Left cardiac atrium (tissue), 4 donors: ENCODE data around the gene CLMN. TPM values are rescaled to one million over a fixed set of nuclear protein-coding genes. Genes with fewer than 3 reads are reported as not detected.
A peak's percentile ranks its signal among the peaks of the same experiment; 100 is the strongest.
"Not testable (repeated sequence)": the region's sequence is repeated elsewhere in the genome, so short reads cannot be mapped to it uniquely, and the experiment has no call there.

ENCODE experiments used
- ATAC-seq, 2 donors: fragments of 200-7000 bp; cut with Tn5 transposase; one replicate each; pipeline ENCODE4 v1.9.1; 2020; ENCODE audit warnings: mild to moderate bottlenecking in 2 of 2, moderate library complexity in 2 of 2
- DNase-seq: peaks from one replicate; pipeline ENCODE4 v3.0.0-alpha.2; 2020
- intact Hi-C, 2 donors: fragments of 100-400 bp; cut with DNase I; formaldehyde crosslinking; loops; one replicate each; pipeline versions ENCODE4 v1.14.1 to v1.15.1; 2022 to 2023
- microRNA-seq, 2 donors: library from miRNA; unstranded; fragments of <30 nt; microRNA quantifications; one replicate each; pipeline ENCODE4 v1.2.0, GENCODE V29; 2020
- total RNA-seq, 2 donors: library from RNA; stranded (reverse); fragmentation: NEBNext Ultra II Directional; extraction: Animal tissue kit (Norgen Biotek cat#: 25700); gene quantifications; one replicate each; pipeline ENCODE4 v1.2.1, GENCODE V29; 2021
- donor health status: DM: no; HTN: yes; CAD: no.
- donor health status: DM: no; HTN: yes; CAD: no; lungs with severe emphysema.
- donor health status: DM: yes; HTN: yes; CAD: no.
- donor health status: Dilated cardiomyopathy.

Gene CLMN
- total RNA-seq, 2 donors from 2014 or later: 11.1 to 13.2 TPM

DNA sequence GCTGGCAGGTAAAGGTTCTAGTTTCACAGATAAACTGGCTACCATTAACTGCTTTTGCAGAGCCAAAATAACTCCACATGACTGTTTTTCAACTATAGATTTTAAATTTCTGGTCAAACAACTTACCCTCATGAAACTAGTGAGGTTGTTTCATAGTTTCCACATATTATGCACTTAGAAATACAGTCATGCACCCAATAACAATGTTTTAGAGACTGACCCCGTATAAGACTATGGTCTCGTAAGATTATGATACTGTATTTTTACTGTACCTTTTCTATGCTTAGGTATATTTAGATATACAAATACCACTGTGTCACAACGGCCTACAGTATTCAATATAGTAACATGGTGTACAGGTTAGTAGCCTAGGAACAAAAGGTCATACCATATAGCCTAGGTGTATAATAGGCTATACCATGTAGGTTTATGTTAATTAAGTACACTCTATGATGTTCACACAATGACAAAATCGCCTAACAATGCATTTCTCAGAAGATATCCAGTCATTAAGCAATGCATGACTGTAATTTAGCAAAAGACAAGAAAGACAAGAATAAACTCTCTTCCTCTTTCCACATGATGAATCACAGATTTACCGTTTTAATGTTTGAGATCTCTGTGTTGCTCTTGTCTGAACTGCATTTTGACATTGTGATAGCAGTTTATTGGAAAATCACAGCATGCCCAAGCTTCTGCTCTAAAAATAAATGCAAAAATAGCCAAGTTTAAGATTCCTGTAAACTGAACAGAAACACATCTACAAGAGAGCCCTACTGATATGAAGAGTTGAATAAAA is 179.4 kb downstream of the CLMN start:
- peak in 1 of 2 donors; percentile 60 for ATAC-seq
- intact Hi-C loops: no loop called here
- no peak for DNase-seq

DNA sequence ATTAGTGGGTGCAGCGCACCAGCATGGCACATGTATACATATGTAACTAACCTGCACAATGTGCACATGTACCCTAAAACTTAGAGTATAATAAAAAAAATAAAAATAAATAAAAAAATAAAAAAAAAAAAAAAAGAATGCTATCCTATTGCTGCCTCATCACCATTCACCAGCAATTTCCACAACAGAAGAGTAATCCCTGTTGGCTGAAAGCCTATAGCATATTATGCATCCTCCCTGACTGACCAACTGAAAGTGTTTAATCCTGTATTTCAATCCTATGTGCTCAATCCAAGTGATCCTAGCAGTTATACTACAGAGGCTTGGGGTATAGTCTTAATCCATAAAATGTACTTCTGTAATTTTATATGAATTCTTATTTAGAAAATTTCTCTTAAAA is 180.8 kb downstream of the CLMN start:
- intact Hi-C loops: no loop called here
- DNase-seq (no peak), ATAC-seq (no peak)

DNA sequence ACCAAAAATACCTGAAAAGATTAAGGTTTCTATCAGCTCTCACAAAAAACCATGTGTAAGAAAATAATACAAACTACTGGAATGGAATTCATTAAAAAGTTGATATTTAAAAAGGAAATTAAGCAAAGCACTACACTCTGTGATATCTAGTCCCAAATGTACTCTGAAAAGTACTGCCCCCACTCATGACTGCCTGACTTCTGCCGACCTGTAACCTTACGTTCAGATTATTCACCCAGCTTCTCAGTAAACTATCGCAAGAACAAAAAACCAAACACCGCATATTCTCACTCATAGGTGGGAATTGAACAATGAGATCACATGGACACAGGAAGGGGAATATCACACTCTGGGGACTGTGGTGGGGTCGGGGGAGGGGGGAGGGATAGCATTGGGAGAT is 181.3 kb downstream of the CLMN start:
- DNase-seq, intact Hi-C loops, ATAC-seq: not testable (repeated sequence)

DNA sequence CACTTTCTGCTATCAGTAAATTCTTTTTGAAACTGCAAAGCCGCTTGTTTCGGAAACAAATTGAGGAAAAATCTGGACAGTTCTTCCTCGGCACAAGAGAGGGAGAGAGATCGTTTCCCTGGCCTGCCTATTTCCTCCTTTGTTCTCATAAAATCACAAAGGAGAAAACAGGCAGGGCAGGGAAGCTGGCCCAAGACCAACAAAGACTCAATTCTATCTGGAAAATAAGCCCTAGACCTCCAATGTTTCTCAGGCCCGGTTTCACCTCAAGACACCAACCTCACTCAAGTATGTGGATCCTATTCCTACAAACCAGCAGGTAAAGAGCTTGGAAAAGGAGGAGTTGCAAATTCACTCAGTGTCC is 181.9 kb downstream of the CLMN start:
- DNase-seq: peak; percentile 29
- intact Hi-C loops: no loop called here

DNA sequence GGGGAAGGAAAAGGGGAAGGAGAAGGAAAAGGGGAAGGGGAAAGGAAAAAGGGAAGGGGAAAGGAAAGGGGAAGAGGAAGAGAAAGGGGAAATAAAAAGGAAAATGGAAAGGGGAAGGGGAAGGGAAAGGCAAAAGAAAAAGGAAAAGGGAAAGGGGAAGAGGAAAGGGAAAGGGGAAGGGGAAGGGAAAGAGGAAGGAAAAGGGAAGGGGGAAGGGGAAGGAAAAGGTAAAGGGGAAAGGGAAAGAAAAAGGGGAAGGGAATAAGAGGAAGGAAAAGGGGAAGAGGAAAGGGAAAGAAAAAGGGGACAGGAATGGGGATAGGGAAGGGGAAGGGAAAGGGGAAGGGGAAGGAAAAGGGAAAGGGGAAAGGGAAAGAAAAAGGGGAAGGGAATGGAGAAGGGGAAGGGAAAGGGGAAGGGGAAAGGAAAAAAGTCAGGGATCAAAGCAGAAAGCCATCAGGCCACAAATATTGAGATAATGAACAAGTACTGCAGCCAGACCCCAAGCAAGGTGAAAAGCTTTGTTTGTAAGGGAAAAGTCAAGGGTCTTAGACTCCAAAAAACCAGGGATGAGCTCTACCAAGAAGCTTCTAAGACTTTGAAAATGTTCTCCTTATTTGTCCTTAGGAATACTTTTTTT is 182.4 kb downstream of the CLMN start:
- intact Hi-C loops: no loop called here
- DNase-seq (no peak), ATAC-seq (no peak)

More for the DNA sequence above, 181.9 kb downstream of the CLMN start:
- no peak for ATAC-seq

DNA sequence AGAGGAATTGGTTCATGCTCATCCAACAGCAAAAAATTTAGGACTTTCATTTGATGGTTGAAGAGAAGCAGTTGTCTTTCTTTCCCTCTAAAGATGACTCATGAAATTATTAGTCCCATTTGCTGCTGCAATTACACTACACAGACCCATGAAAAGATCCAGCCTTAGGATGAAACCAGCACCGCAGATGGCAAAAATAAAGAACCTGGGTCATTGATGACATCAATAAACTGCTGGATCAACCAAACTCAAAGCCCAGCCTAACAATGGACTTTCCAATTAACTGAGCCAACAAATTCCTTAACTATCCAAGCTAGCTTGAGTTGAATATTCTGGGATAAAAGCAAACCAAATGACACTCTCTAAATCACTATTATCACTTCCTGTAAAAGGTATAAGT is 183.1 kb downstream of the CLMN start:
- no peak for DNase-seq
- no peak for ATAC-seq
- intact Hi-C loops: no loop called here

DNA sequence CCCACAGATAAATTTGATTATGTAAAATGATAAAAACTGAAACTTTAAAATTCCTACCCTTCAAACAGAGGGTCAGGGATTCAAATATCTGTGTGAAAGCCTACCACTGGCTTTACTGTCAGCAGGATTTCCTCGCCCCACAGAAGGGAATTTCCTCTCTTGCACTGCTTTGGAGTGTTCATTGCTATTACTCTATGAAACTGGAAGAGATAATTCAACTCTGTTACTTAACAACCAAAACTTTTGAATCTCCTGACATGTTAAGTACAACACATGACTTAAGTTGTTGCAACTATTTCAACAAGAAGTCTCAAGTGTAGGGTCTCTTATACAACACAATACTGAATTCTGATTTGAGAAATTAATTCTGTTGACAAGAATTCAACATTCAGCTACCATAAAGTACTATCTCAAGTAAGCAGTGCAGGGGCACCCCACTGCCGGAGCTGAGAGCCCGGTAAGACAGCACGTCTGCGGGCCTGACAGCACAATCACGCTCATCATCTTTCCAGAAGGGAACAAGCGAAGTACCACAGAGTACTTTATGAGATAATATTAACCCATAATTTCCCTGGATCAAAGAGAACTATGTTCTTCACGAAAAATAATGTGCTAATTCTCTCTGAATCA is 185.3 kb downstream of the CLMN start:
- ATAC-seq (peak in 1 of 2 donors; percentile 63), DNase-seq (no peak)
- intact Hi-C loops: no loop called here

DNA sequence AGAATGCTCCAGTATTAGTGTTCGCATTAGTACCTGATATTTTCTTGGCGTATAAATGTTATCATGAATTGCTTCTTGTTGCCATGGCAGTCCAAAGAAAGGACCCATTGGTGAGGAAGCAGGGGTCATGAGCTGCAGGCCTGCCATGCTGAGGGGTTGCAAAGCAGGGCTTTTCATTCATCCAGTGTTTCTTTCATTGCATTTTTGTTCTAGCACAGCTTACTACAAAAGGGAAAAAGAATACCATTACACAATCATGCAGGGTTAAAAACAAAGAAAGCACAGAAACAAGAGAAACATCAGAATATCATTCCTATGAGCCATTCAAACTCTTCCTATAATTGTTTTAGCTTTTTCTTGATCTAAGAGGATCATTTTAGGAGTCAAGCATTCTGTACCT is 186.4 kb downstream of the CLMN start:
- DNase-seq (no peak), ATAC-seq (no peak)

DNA sequence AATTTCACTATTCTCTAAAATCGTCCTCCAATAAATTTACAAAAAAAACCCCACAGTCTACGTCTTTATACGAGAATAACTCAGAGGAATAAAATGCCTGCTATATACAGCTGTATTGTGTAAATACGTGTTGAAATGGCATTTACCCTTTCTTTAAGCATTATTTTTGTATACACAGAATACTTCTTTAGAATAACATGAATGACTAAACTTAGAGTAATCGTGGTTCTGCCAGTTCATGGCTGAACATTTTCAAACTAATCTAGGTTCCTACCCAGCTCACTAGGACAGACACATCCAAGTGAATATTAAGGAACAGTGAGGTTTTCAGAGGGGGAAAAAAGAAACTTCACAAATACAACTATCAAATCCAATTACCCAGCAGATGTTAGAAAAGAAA is 186.9 kb downstream of the CLMN start:
- ATAC-seq: no peak
- no peak for DNase-seq
- intact Hi-C loops: no loop called here

More for the DNA sequence above, 186.4 kb downstream of the CLMN start:
- intact Hi-C loops: no loop called here

Small RNA genes lying within 50 kb of the gene (microRNA-seq; reads per million reads assigned to microRNA genes)
- 0.60 to 0.82 reads per million in 2 donors for gene MIR3173

Other genes starting within 250 kb of the CLMN start
- 10 to 100 TPM; 25.0 to 29.4 TPM for gene DICER1, start 162.4 kb downstream of the CLMN start, total RNA-seq
- gene SYNE3, start 196.7 kb upstream of the CLMN start, total RNA-seq: 10 to 100 TPM; 24.6 to 34.3 TPM
- gene GLRX5, start 215.1 kb upstream of the CLMN start, total RNA-seq: 10 to 100 TPM; 59.7 to 78.1 TPM